CD4-positive, alpha-beta T cell treated with Interleukin-6 for 4 hours (primary cell): ENCODE measurements around the gene PSTPIP1.

Experiments used
- DNase-seq: peaks from one replicate; pipeline ENCODE4 v3.0.0-alpha.2; 2020; ENCODE audit warnings: mixed read lengths

PSTPIP1 gene

DNA sequence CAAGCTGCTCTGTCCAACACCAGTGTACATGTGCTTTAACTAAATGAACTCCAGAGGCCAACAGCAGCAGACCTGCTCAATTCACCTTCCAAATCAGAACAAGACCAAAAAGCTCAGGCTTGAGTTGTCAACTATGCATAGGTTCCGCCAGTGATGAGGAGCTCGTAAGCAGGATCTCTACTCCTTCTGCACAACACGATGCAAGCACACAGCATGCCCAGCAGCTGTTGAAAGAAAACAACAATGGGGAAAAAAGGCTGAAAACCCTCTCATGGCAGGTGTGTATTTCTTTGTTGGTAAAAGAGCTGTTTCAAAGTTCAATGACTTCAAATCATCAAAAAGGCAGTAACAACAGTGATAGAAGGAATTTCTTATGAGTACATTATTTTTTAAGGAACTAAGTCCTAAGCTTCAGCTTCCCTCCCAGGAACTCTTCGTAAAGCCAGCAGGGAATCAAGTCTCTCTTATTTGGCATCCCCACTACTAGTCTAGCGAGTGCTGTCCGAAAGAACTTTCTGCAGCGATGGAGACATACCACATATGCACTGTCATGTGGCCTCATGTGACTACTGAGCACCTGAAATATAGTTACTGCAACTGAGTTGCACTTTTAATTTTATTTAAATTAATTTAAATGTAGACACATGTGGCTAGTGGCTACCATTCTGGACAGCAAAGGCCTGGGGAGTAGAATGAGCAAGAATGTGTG, 51.9 kb downstream of the PSTPIP1 start:
- no peak for DNase-seq

DNA sequence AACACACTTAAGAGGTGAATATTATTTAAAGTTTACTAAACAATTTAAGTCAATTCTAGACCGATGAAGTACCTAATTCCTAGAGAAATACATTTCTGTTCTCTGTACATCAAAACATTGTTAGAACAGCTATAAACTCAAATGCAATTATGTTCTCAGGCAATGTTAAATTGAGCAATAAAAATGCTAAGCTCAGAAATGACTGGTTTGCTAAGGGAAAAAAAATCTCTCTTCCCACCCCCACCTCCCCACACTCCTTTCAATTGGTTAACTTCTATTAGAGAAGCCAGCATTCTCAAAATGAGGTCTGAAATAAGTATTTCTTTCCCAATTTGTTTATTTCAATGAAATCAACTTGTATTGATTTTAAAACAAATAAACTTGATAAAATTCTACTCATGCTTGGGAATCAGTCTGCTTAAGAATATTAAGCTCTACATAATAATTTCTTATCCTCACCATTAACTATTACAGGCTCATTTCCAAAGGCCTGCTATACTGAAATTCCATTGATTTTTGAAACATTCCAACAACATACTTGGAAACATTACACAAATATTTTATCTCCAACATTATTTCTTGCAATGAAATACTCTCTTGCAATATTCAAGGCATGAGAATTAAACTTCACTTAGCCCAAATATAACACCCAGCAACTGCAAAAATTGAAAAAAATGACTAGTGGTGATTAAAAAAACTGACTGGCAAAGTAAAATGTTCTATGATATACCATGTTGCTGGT, 53.4 kb downstream of the PSTPIP1 start:
- DNase-seq = no peak

DNA sequence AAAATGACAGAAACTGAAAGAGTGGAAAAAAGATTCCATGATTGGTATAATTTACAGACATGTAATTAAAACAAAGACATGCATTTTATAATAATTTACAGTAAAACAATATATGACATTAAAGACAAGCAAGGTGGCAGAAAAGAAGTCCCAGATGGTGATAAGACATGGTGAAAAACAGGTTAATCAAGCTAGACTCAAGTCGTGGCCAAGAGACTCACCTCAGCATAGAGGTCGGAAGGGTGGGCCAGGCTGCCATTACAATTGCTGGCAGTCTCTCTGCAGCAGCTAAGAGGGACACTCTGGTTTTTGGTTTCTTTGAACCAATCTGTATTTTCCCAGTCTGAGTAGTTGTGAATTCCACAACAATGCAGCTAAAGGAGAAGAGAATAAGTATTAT, 57.6 kb downstream of the PSTPIP1 start:
- DNase-seq = no peak

DNA sequence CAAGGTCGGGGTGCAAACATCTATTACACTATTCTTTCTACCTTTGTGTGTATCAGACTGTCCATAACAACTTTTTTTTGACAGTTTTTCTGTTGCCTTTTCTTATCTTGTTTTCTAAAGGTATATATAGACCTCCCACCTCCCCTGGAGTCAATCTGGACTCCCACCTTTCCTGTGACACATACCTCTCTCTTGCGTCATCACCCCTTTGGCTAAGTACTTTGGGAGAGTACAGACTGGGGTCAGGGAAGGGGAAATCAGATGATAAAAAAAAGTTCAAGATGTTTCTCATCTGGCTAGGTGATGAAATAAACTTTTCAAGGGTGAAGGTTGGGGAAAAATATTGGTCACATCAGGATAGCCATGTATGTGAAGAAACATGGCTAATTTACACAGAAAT, 58.8 kb downstream of the PSTPIP1 start:
- no peak for DNase-seq

DNA sequence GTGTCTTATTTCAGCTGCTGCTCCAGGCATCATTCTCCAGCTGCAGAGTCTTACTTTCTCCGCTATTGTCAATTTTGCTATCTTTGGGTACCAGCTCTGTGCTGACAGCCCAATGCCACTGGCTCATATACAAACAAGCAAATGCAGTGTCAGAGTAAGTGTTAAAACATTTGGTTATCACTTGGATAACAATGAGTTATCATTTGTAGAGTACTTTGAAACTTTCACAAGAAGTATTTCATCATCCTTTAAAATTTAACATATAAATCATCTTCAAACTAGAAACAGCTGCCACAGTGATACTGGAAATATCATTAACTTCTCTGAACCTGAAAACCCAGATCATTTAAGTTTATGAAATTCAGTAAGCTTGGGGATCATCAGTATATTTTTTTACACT, 62.1 kb downstream of the PSTPIP1 start:
- DNase-seq = no peak

DNA sequence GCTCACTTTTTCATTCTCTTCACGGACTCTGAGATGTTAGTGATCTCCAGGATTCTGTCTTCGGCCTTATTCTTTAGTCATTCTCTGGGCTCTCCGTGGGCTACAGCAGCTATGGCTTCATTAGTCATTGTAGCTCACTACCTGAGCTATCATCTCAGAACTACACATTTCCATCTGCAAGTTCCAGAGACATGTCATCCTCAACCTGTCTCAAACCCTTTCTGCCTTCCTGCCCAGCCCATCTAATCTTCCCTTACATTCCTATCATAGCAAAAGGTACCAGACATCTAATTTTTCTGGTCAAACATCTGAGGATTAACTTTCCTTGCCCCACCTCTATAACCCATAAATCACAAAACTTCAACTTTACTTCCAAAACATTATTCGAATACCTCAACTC, 62.8 kb downstream of the PSTPIP1 start:
- DNase-seq = no peak

DNA sequence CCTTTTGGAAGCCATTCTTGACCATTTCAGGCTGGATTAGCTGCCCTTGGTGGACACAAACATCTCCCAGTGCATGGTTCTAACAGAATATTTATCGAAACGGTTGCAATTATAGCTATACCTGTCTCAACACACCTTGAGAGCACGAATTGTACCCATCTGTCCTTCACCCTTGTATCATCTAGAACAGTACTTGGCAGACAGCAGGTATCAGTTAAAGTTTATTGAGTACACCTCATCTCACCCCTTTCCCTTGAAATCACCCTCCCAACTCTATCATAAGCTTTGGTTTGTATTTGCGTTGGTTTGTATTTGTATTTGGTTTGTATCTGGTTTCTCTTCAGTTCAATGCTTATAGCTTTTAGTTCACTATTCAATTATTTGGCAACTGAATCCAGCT, 63.5 kb downstream of the PSTPIP1 start:
- DNase-seq = no peak

DNA sequence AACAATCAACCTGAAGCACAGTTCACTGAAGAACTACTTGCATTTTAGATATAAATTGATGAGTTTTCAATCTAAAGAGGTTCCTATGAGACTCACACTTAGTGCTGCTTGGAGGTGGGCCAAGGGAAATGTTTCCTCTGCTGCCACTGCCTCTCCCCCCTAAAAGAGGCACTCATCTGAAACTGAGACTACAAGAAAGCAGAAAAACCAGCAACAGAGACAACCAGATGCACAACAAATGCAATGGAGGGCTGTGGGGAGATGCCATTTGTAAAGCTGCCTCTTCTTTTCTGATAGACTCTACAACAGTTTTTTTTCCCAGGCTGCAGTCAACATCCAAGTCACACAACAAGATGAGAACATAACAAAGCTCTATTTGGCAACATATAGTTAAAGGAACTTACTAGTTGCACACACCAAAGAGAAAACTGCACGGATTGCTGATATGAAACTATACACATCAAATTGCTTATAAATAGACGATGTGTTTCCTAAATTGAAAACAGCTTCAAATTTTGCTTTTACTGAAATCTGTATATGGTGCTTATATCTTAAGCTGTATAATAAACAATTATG, 64.9 kb downstream of the PSTPIP1 start:
- DNase-seq = no peak

DNA sequence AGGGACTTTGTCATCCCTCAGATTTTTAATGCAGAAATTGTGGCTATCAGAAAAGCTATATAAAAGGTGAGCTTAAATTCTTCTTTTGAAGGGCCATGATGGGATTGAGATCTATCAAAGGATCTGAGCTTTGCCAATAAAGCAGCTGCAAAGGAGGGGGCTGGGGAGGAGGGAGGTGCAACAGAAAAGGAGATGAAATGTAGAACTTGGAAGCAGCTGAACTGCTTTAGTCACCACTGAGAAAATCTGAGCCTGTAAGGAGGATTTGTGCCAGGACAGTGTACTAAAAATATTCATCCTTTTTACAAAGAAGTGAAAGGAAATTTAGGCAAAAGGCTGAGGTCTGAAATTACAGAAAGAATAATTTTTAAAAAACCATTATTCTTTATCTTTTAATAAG, 65.6 kb downstream of the PSTPIP1 start:
- no peak for DNase-seq

DNA sequence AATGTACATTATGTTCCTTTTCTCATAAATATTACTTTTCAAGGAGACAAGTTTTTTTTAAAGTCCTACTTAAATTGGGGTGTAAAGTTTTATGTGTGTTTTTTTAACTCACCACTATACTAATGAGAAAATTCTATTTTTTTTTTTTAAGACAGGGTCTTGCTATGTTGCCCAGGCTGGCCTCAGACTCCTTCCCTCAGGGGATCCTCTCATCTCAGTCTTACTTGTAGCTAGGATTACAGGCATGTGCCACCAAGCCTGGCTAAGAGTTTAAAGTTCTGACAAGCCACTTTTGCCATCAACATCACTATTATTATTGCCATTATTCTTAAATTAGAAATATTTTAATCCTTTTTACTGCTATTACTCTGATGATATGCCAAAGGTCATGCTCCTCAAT, 68.3 kb downstream of the PSTPIP1 start:
- DNase-seq = no peak

DNA sequence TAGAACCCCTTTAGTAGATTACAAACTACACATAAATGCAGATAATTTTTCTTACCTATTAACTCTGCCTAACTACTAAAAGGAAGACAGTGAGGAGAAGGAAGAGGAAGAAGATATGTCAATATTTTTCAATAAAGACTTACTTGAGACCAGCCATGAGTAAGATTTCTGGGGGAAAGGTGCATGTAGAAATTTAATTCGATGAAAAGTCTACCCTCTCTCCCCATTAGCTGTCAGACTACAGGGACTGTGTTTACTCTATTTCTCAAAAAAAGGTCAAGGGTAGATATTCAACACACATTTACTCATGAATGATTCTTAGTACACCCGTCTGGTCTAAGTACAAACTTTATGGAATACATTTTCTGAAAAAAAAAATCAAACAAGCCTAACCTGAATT, 69.1 kb downstream of the PSTPIP1 start:
- no peak for DNase-seq

DNA sequence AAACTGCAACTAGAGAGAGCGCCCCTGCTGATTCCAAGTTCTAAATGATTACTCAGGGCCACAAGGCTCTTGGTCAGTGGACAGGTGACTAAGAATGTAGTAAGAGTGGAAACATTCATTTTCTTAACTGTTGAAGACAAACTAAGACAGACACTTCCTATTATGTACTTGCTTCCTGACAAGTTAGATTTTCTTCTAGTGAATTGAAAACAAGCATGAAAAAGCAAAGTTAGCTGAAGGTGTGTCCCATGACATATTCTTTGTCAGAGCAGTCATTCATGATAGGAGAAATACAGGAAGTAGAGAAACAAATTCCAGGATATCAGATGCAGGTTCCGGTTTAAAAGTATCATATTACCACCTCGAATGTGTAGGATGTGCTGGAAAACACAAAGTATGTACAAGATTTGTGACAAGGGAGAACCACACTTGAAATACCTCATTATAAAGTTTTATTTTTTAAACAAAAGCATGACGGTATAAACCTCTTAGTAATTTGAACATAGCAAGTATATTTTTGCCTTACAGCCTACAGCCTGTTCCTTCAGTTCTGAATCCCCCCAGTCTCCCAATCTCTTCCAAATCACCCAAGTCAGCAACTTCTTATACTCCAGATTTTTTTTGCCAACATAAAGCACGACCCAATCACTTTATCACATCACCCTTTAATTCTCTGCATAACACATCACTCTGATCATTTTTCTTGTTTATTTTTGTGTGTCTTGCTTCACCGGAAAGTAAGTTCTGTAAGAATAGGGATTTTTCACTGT, 69.8 kb downstream of the PSTPIP1 start:
- no peak for DNase-seq

DNA sequence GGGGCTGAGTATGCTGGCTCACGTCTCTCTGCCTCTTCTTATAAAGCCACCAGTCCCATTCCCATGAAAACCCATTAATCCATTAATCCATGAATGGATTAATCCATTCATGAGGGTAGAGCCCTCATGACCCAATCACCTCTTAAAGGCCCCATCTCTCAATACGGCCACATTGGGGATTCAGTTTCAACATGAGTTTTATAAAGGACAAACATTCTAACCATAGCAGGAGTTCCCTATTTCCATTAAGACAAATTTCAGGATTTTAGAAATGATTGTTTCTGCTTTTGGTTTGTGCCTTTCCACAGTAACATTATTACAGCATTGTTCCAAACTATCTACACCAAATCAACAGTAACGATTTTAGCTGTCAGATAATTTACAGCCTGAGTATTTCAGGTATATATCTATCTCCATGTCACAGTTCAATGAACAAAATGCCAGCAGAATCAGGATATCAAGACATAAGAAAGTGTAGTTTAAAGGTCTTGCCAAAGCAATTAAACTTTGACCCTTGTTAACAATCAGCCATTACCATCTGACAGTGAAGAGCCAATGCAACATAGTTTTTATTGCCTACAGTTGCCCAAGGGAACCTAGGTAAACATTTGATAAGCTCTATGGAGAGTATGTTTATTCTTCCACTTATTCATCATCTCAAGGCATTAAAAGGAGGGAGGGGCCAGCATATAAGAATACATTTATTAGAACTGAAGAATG, 72.2 kb downstream of the PSTPIP1 start:
- no peak for DNase-seq

DNA sequence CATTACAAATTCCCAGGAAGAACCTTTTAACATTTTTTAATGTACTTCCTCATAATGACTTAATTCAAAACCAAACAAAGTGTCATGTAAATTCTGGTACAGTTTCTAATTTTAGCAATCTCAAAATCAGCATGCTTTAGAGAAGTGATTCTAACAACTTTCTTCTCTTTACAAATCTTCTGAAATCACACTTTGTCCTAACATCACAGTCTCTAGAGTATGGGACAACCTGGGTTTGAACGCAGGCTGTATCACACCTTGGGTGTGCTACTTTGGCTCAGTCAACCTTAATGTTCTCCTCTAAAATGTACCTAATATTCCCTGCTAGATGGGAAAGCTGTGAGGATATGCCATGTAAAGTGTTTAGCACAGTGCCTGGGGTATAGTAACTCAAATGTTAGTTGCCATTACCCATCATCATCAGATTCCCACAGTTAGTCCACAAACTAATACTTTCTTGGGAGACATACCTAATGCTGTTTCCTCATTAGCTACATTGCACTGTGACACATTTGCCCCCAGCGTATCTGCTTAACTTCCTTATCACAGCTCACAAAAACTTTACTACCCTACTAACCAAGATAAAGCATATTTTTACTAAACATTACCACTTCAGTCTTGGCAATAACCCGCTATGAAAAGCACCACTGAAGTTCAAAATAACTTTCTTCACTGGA, 72.9 kb downstream of the PSTPIP1 start:
- no peak for DNase-seq

DNA sequence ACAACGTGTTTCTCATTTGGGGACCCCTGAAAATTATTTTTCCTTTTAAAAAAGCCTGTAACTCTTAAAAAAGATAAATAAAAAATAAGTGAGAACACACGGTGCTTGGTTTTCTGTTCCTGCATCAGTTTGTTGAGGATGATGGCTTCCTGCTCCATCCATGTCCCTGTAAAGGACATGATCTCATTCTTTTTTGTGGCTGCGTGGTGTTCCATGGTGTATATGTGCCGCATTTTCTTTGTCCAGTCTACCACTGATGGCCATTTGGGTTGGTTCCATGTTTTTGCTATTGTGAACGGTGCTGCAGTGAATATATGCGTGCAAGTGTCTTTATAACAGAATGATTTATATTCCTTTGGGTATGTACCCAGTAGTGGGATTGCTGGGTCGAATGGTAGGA, 73.7 kb downstream of the PSTPIP1 start:
- DNase-seq = no peak

DNA sequence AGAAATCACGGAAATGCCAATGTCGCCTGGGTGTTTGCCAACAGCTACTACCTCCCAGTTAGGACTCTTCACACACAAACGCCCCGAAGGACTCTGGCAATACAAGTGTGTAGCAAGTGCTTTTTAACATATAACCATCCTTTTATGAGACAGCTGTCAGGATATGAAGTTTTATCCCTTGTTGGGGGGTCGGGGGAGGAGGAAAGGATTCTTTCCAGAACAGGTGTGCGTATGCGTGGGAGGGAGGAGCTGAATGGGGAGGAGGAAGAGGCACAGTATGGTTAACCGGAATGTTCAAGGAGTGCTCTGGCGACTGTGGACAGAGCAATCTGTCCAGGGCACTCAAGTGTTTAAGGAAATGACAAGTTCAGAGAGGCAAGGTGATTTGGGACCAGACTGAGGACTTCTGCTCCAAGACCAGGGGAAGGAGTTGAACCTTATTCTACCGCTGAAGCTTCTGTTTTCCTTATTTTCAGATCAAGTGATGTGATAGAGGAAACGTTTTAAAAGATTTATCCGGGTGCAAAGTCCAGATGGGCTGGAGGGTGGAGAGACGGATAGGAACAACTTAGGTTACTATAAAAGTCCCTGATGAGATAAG, 74.7 kb downstream of the PSTPIP1 start:
- no peak for DNase-seq

DNA sequence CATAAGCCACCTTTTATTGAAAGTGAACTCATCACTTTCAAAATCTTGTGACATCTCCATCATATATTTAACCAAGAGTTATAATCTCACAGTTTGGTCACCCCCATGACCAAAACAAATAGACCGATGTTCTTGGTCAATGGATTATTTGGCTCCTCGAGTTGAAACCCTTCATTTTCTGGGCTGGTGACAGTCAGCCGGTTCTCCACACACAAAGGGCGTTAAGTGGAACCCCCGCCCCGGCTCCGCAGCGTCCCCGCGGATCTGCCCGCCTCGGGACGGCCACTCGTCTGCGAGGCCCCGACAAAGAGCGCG, 75.2 kb downstream of the PSTPIP1 start:
- DNase-seq = no peak

DNA sequence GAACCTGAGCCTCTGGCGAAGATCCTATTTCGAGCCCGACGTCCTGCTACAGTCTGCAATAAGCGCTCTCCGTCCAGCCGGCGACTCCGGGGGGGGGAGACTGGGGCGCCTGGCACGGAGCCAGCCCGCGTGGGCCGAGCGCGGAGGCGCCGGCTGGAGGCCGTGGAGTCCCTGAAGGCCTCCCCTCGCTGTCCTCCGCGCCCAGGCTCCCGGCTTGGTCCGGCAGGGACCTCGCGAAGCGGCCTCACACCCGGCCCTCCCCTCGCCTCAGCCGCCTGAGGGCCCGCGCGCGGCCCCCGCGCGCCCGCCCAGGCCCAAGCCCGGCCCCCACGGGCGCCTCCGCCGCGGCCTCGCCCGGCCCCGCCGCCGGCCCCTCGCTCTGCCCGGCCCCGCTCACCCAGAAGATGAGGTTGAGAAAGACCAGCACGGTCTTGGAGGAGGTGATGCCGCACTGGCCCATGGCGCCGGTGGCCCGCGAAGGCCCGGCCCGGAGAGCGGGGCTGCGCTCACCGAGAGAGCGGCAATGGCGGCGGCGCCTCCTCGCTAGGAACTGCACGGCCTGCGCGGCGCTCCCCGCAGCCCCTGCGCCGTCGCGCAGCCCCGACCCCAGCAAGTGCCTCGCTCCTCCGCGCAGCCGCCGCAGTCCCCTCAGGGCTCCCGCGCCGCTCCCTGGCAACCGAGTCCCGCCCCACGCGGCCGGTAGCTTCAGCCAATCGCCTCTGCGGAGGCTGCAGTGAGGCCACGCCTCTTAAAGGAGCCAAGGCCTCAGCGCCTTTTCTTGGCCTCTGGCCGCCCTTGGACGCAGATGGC, 75.8 kb downstream of the PSTPIP1 start, which contains the start of gene TSPAN3:
TSS of gene TSPAN3 (minus strand) at position 615 of the 810 bp plus-strand sequence. CDS start at position 460, 155 bp downstream.
- peak; percentile 95 for DNase-seq

DNA sequence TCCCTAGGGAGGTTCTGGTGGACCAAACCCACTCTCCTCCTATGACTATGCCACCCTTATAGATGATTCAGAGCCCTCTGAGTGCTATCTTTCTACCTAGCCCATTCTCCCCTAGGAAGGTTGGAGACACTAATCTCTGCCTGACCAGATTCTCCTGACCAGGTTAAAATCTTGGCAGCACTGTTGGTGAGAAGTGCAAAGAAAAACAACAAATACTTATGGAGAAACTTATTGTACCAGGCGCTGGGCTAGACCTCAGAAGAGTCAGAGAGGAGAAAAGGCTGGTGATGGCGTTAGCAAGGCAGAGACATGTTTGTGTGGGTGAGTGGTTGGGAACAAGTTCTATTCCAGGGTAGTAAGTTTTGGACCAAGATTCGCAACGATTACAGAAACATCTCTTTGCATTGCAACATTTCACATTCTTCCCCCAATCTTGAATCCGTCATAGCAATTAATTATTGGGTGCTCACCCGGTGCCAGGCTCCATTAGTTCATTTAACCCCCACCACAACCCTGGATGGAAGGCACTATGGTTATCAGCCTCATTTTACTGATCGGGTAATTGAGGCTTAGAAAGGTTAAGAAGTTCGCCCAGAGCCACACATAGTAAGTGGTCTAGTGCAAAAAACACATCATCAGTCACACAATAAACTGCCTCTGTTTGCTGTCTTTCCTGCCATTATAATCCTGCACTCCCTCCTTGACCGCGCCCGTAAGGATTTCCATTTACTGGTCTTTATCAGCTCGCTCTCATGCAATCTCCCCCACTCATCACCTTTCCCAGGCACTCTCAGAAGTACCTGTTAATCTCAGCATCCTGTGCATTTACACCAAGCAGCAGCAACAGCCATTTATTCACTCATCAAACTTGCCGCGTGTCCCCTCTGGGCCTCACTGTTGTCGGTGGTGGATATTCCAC, 76.6 kb downstream of the PSTPIP1 start:
- no peak for DNase-seq

DNA sequence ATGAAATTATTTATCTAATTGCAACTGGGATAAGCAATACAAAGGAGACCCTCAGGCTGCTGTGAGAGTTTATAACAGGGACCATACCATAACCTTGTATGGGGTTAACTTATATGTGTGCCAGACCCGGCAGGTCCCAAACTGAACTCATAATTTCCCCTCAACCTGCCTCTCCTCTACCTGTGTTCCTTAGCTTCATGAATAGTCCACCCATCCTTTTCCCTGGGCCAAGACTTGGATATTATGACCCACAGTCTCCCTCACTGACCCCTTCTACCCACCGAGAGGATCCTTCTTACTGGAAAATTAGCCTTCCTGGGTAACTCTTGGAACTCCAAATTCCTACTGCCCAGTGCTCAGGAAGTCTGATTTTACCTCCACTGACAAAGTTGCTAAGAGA, 79.4 kb downstream of the PSTPIP1 start:
- DNase-seq = no peak
